ENCODE measurements around the gene RELN.

DNA sequence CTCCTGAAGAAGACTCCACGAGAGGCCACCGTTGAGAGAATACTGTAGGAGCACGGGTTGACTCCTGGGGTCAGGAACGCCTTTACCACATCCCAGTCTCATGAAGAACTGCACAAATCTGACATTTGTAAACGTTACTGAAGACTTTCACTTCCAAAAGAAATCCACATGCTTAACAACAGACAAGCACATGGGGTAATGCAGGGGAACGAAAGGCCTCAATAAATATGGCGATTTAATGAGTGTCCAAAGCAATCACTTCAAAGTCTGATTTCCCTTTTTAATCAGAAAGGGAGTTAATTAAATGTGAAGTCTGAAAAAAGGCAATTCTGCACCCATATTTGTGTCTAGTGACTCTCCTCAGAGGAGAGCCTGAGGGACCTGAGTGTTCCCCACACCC lies 449.1 kb downstream of the RELN start:
- TF ChIP-seq, protein P1, sequence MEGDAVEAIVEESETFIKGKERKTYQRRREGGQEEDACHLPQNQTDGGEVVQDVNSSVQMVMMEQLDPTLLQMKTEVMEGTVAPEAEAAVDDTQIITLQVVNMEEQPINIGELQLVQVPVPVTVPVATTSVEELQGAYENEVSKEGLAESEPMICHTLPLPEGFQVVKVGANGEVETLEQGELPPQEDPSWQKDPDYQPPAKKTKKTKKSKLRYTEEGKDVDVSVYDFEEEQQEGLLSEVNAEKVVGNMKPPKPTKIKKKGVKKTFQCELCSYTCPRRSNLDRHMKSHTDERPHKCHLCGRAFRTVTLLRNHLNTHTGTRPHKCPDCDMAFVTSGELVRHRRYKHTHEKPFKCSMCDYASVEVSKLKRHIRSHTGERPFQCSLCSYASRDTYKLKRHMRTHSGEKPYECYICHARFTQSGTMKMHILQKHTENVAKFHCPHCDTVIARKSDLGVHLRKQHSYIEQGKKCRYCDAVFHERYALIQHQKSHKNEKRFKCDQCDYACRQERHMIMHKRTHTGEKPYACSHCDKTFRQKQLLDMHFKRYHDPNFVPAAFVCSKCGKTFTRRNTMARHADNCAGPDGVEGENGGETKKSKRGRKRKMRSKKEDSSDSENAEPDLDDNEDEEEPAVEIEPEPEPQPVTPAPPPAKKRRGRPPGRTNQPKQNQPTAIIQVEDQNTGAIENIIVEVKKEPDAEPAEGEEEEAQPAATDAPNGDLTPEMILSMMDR (IDR thresholded peaks at IDR 0.05): no peak
- no peak for TF ChIP-seq POLR2A (IDR thresholded peaks at IDR 0.05)

All from lower leg skin (tissue), 3 donors.